ENCODE data around the gene ZNF423.
"Not testable (repeated sequence)": the region's sequence is repeated elsewhere in the genome, so short reads cannot be mapped to it uniquely, and the experiment has no call there.

Gene ZNF423

GRCh38 chr16:49523435-49524159, 332.3 kb downstream of the ZNF423 start:
- in situ Hi-C loops (cut with MboI; ENCODE audit: low sequenced_read_pairs) = no loop called here

GRCh38 chr16:49521734-49522325, 334.1 kb downstream of the ZNF423 start:
- in situ Hi-C loops (cut with MboI; ENCODE audit: low sequenced_read_pairs) = no loop called here

- in situ Hi-C loops (cut with MboI; ENCODE audit: low sequenced_read_pairs) = no loop called here
Measured at GRCh38 chr16:49520492-49521038, 335.3 kb downstream of the ZNF423 start.

GRCh38 chr16:49519741-49520140, 336.2 kb downstream of the ZNF423 start:
- in situ Hi-C loops (cut with MboI; ENCODE audit: low sequenced_read_pairs) = no loop called here

- in situ Hi-C loops (cut with MboI; ENCODE audit: low sequenced_read_pairs) = no loop called here
Measured at GRCh38 chr16:49519008-49519656, 336.8 kb downstream of the ZNF423 start.

- in situ Hi-C loops (cut with MboI; ENCODE audit: low sequenced_read_pairs) = no loop called here
Measured at GRCh38 chr16:49516382-49517036, 339.4 kb downstream of the ZNF423 start.

GRCh38 chr16:49515861-49516260, 340.1 kb downstream of the ZNF423 start:
- in situ Hi-C loops (cut with MboI; ENCODE audit: low sequenced_read_pairs) = no loop called here

GRCh38 chr16:49515016-49515565, 340.8 kb downstream of the ZNF423 start:
- in situ Hi-C loops (cut with MboI; ENCODE audit: low sequenced_read_pairs) = no loop called here

- in situ Hi-C loops (cut with MboI; ENCODE audit: low sequenced_read_pairs) = no loop called here
Measured at GRCh38 chr16:49514073-49514980, 341.6 kb downstream of the ZNF423 start.

GRCh38 chr16:49513040-49513439, 342.9 kb downstream of the ZNF423 start:
- in situ Hi-C loops (cut with MboI; ENCODE audit: low sequenced_read_pairs) = no loop called here

GRCh38 chr16:49510654-49511305, 345.1 kb downstream of the ZNF423 start:
- in situ Hi-C loops (cut with MboI; ENCODE audit: low sequenced_read_pairs) = no loop called here

GRCh38 chr16:49510141-49510540, 345.8 kb downstream of the ZNF423 start:
- in situ Hi-C loops (cut with MboI; ENCODE audit: low sequenced_read_pairs) = no loop called here

GRCh38 chr16:49506058-49507013, 349.6 kb downstream of the ZNF423 start:
- in situ Hi-C loops (cut with MboI; ENCODE audit: low sequenced_read_pairs) = not testable (repeated sequence)

- in situ Hi-C loops (cut with MboI; ENCODE audit: low sequenced_read_pairs) = no loop called here
Measured at GRCh38 chr16:49505556-49505955, 350.4 kb downstream of the ZNF423 start.

GRCh38 chr16:49504626-49505025, 351.3 kb downstream of the ZNF423 start:
- in situ Hi-C loops (cut with MboI; ENCODE audit: low sequenced_read_pairs) = no loop called here

GRCh38 chr16:49504023-49504364, 351.9 kb downstream of the ZNF423 start:
- in situ Hi-C loops (cut with MboI; ENCODE audit: low sequenced_read_pairs) = no loop called here

GRCh38 chr16:49503256-49504022, 352.5 kb downstream of the ZNF423 start:
- in situ Hi-C loops (cut with MboI; ENCODE audit: low sequenced_read_pairs) = no loop called here

All from HL-60/S4 (cell line).